GM12873 (cell line): ENCODE results near the gene KL.

Experiments
- TF ChIP-seq, protein P1 (sequence below): IDR thresholded peaks from 2 replicates; pipeline ENCODE4 v1.5.1; 2012; ENCODE audit warnings: low read depth, mild to moderate bottlenecking, moderate library complexity, low read length, control low read depth; ENCODE audit not compliant: insufficient read depth; ENCODE audit errors: missing control alignments

KL gene

DNA sequence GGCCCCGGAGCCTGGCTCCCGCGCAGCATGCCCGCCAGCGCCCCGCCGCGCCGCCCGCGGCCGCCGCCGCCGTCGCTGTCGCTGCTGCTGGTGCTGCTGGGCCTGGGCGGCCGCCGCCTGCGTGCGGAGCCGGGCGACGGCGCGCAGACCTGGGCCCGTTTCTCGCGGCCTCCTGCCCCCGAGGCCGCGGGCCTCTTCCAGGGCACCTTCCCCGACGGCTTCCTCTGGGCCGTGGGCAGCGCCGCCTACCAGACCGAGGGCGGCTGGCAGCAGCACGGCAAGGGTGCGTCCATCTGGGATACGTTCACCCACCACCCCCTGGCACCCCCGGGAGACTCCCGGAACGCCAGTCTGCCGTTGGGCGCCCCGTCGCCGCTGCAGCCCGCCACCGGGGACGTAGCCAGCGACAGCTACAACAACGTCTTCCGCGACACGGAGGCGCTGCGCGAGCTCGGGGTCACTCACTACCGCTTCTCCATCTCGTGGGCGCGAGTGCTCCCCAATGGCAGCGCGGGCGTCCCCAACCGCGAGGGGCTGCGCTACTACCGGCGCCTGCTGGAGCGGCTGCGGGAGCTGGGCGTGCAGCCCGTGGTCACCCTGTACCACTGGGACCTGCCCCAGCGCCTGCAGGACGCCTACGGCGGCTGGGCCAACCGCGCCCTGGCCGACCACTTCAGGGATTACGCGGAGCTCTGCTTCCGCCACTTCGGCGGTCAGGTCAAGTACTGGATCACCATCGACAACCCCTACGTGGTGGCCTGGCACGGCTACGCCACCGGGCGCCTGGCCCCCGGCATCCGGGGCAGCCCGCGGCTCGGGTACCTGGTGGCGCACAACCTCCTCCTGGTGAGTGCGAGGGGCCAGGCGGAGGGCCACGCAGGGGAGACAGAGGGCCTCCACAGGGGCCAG is at the start of gene KL:
Gene KL (plus strand): TSS at position 10 of the 909 bp plus-strand sequence. CDS start 18 bp downstream, at position 28.
- TF ChIP-seq, protein P1, sequence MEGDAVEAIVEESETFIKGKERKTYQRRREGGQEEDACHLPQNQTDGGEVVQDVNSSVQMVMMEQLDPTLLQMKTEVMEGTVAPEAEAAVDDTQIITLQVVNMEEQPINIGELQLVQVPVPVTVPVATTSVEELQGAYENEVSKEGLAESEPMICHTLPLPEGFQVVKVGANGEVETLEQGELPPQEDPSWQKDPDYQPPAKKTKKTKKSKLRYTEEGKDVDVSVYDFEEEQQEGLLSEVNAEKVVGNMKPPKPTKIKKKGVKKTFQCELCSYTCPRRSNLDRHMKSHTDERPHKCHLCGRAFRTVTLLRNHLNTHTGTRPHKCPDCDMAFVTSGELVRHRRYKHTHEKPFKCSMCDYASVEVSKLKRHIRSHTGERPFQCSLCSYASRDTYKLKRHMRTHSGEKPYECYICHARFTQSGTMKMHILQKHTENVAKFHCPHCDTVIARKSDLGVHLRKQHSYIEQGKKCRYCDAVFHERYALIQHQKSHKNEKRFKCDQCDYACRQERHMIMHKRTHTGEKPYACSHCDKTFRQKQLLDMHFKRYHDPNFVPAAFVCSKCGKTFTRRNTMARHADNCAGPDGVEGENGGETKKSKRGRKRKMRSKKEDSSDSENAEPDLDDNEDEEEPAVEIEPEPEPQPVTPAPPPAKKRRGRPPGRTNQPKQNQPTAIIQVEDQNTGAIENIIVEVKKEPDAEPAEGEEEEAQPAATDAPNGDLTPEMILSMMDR, result no peak

DNA sequence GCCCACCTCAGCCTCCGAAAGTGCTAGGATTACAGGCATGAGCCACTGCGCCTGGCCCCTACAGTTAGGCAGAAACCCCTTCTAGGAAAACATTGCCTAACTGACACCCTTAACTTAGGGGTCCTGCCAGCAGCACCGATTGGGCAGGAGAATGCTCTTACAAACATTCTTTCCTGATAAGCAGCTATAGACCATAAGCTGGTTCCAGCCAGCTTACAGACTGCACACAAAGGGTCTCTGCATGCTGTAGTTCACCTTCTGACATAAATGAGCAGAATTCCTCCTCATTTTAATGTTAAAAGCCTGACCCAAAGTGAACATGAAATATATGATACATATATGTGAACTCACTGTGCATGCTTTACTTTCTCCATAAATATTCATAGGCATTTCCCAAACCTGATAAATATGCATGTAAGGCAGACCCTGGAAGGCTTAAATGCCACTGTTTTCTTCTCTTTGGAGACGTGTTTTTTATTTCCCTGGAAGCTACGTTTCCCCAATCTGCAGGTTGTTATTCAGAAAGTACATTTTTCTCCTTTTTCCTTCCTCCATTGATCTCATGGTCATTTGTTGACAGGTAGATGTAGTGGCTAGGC is 48.5 kb upstream of the KL start:
- TF ChIP-seq, protein P1, result no peak

DNA sequence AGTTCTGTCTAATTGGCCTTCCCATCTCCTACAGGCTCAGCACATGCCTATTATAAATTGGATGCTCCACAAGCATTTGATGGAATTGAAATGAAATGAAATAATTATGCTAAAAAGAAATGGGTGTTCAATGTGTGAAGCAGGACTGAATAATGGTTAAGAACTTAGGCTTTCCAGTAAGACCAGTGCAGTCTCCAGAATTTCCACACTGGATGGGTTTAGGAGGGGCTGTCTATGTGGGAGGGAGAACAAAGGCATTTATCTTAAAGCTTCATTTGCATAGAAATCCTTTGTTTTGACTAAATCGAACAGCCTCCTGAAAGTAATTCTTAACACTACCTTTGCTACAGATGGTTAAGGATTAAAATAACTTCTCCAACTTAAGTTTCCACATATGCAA is 47.9 kb upstream of the KL start:
- TF ChIP-seq, protein P1, result no peak

DNA sequence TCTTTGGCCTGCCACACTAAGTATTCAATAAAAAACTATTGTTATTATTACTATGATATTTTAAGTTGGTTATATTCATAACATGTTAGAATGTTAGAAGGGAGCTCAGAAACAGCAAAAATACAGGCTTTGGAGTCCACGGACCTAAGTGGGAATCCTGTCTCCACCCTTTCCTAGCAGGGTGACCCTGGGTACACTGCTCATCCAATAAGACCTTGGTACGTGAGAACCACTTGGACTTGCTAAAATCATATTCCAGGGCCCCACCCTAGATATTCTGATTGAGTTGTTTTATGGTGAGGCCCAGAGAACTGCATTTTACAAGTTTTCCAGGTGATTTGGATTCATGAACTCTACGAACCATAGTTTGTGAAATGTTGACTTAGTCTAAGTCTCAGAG is 47.4 kb upstream of the KL start:
- TF ChIP-seq, protein P1, result no peak

DNA sequence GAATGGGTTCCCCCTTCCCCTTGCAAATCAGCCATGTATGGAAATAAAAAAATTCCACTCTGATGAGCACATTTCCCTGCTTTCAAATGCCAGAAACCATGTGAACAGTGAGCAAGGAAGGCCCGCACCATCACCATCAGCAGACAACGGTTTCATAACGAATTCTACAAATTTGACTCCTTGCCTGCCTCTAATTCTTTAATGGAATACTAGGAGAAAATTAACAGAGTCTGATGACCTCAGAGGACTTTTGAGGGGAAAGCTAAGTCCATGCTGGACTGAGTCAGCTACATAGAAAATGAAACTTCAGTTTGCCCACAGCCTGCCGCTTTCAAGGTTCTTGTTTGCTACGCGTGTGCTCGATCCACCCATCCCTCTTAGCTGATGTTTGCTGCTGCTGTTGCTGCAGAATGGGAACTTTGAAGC is 46.7 kb upstream of the KL start:
- TF ChIP-seq, protein P1, result no peak

DNA sequence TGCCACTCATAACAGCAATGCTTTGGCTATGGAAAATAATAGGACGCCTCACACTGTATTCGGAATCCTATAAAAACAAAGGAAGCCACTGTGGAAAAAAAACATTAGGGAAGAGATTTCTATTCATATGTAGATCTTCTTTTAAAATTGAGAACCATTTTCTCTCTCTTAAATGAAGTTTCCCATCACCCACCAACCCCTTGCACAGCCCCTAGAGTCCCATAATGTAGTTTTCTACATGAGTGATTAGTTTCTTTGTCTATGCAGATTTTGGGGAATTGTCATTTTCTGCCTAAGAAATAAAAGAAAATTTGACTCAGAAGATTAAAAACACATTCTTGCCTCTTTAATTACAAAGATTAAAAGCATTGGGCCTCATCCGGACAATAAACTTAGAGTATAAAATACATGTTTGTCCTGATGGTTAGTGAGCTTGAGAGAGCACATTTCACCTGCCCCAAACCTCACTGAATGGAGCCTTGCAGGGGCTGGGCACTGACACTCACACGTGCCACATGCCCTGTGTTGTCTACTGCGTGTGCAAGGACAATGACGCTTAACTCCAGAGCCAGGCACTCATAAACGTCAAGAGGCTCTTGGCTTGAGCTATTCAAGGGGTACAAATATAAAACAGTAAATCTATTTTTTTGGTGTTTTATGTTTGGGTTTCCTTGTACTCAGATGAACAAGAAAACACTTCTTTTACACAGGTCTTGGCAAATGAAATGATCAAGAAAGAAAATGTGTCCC is 40.0 kb upstream of the KL start:
- TF ChIP-seq, protein P1, result no peak

DNA sequence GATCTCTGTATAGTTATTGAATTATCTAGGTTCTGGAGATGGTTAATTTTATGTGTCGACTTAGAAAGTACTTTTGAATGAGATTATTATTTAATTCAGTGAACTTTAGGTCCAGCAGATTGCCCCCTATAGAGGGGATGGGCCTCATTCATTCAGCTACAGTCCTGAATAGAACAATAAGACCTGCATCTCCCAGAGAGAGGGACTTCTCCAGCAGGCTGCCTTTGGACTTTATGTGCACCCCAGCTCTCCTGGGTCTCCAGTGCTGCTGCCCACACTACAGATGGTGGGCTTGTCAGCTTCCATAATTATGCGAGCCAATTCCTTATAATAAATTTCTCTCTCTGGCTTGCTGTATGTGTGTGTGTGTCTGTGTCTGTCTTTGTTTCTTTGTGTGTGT is 39.3 kb upstream of the KL start:
- TF ChIP-seq, protein P1, result no peak
